ENCODE measurements around the gene BRD4.

The BRD4 gene

GRCh38 chr19:15284091-15284490, 48.2 kb downstream of the BRD4 start:
- Histone ChIP-seq H3K27me3 (ENCODE audit: insufficient read depth, low read depth, severe bottlenecking) (no peaks in the 10 kb centered on the region), H3K27ac (no peak overlapping the region), H3K4me3 (ENCODE audit: low read depth, low read length) (no peak overlapping the region), H3K9me3 (ENCODE audit: severe bottlenecking) (no peaks in the 10 kb centered on the region), H3K36me3 (peaks cover 3% of the 10 kb centered on the region; the same call in 1 of the 2 replicates)
- no peak for DNase-seq
- no peak for TF ChIP-seq CTCF (IDR thresholded peaks at IDR 0.05; ENCODE audit: low read depth, low read length)

- Histone ChIP-seq H3K9me3 (ENCODE audit: severe bottlenecking) (no peaks in the 10 kb centered on the region), H3K4me3 (ENCODE audit: low read depth, low read length) (no peak overlapping the region), H3K36me3 (peaks cover 3% of the 10 kb centered on the region; the same call in 1 of the 2 replicates), H3K27me3 (ENCODE audit: insufficient read depth, low read depth, severe bottlenecking) (no peaks in the 10 kb centered on the region), H3K27ac (peak overlapping the region; percentile 94)
- TF ChIP-seq CTCF (IDR thresholded peaks at IDR 0.05; ENCODE audit: low read depth, low read length) = no peak
- no peak for DNase-seq
Observed at GRCh38 chr19:15283141-15283883, 49.0 kb downstream of the BRD4 start.

- H3K27me3 ChIP-seq (ENCODE audit: insufficient read depth, low read depth, severe bottlenecking) = no peaks in the 10 kb centered on the region
- peak overlapping the region; percentile 94 for H3K27ac ChIP-seq
- H3K9me3 ChIP-seq (ENCODE audit: severe bottlenecking) = no peaks in the 10 kb centered on the region
- no peak for DNase-seq
- TF ChIP-seq CTCF (IDR thresholded peaks at IDR 0.05; ENCODE audit: low read depth, low read length) = no peak
- H3K4me3 ChIP-seq (ENCODE audit: low read depth, low read length) = no peak overlapping the region
- no peaks in the 10 kb centered on the region for H3K36me3 ChIP-seq
Observed at GRCh38 chr19:15282311-15282705, 50.0 kb downstream of the BRD4 start.

- H3K27ac ChIP-seq = peak overlapping the region; percentile 94
- H3K36me3 ChIP-seq = peaks cover 5% of the 10 kb centered on the region; the same call in 1 of the 2 replicates
- no peaks in the 10 kb centered on the region for H3K27me3 ChIP-seq (ENCODE audit: insufficient read depth, low read depth, severe bottlenecking)
- no peaks in the 10 kb centered on the region for H3K9me3 ChIP-seq (ENCODE audit: severe bottlenecking)
- peak; percentile 96 for DNase-seq
- TF ChIP-seq CTCF (IDR thresholded peaks at IDR 0.05; ENCODE audit: low read depth, low read length) = peak; percentile 68
- peak overlapping the region; percentile 22 for H3K4me3 ChIP-seq (ENCODE audit: low read depth, low read length)
Observed at GRCh38 chr19:15280915-15281683, 51.2 kb downstream of the BRD4 start.

- peak overlapping the region; percentile 22 for H3K4me3 ChIP-seq (ENCODE audit: low read depth, low read length)
- peaks cover 5% of the 10 kb centered on the region; the same call in 1 of the 2 replicates for H3K36me3 ChIP-seq
- no peaks in the 10 kb centered on the region for H3K27me3 ChIP-seq (ENCODE audit: insufficient read depth, low read depth, severe bottlenecking)
- TF ChIP-seq CTCF (IDR thresholded peaks at IDR 0.05; ENCODE audit: low read depth, low read length) = no peak
- peak overlapping the region; percentile 94 for H3K27ac ChIP-seq
- DNase-seq = peak; percentile 69
- H3K9me3 ChIP-seq (ENCODE audit: severe bottlenecking) = no peaks in the 10 kb centered on the region
Observed at GRCh38 chr19:15280048-15280725, 52.2 kb downstream of the BRD4 start.

Data from WERI-Rb-1 (cell line).